Erythroblast (primary cell): ENCODE results near the gene ARHGAP24.

Experiments
- GATA1 ChIP-seq: IDR thresholded peaks from 2 replicates; pipeline ENCODE4 v1.6.1; 2011; ENCODE audit warnings: low read depth, mild to moderate bottlenecking, control low read depth, low read length, moderate library complexity
- POLR2A ChIP-seq: IDR thresholded peaks from 2 replicates; pipeline ENCODE4 v1.6.1; 2011; ENCODE audit warnings: mild to moderate bottlenecking, low read length

DNA sequence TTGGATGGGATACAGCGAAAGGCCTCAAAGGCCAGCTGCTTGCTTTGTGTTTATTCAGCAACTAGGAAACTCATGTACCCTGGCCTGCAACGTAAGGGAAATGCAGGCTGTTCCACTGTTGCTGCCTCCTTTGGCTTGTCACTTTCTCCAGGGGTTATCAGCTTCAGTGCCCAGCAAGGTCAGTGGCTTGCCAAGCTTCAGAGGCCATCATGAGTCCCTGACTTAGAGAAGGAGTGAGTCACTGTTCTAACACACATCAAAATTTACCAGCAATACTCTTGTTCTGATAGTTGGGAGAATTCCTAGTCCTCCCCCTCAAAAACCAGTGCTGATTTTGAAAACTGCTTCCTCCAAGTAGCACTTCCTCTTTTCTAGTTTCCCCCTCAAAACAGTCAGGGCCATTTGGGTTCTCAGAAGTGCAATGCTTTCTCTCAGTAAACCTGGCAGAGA lies 250.8 kb downstream of the ARHGAP24 start:
- no peak for TF ChIP-seq POLR2A
- no peak for TF ChIP-seq GATA1
